ENCODE data around the gene TMEM121B. TPM values are rescaled to one million over a fixed set of nuclear protein-coding genes. Genes with fewer than 3 reads are reported as not detected.

The TMEM121B gene
- total RNA-seq, 2 experiments from 2014 or later, result 0.15 to 0.32 TPM

DNA sequence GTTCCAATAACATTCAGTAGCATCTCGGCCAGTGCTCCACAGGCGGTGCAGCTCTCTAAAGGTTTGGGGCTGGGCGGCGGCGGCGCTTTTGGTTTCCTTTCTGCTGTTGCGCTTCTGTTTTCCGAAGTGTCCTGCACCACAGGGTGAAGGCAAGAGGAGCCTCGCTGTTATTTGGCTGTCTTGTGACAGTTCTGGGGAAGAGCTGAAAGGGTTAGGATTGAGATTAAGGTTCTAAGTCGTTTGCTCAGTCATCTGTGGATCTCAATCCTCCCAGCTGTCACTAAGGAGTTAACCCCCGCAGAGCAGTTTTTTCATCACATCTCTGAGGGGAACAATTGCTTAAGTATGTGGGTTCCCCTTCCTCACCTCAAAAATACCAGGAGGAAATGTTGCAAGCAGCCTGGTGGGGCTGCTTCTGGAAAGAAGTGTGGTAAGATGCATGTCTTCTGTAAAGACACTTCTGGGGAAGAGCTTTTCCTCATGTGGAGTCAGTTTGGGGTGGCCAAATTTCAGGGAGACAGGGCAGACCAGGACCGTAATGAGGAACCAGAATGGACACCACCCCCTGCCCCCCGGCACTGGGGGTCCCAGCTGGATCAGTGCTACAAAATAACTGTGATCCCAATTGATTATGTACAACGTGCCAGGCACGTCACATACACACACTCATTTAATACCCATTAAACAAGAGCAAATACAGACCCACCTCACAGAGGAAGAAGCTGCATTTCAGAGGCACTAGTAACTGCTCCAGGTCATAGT lies 14.2 kb downstream of the TMEM121B start:
- no peak for DNase-seq (ENCODE audit: low spot score)
- Histone ChIP-seq H4K20me1 (ENCODE audit: insufficient read depth, low read length) (no peaks in the 10 kb centered on the region), H3K4me1 (ENCODE audit: insufficient read depth, low read length, poor library complexity, severe bottlenecking) (no peaks in the 10 kb centered on the region), H3K4me2 (ENCODE audit: low read length) (no peak overlapping the region), H3K36me3 (ENCODE audit: insufficient read depth, low read length) (peaks cover 9% of the 10 kb centered on the region; the same call in 1 of the 2 replicates), H3K9me2 (ENCODE audit: insufficient read depth, low read length) (no peaks in the 10 kb centered on the region), H2AFZ (ENCODE audit: low read length) (no peak overlapping the region), H3K9me3 (ENCODE audit: low read length) (no peaks in the 10 kb centered on the region), H3K79me2 (ENCODE audit: insufficient read depth, low read depth, low read length) (no peaks in the 10 kb centered on the region), H3K27ac (ENCODE audit: low read depth, low read length, poor library complexity, severe bottlenecking) (no peak overlapping the region), H3K4me3 (ENCODE audit: low read depth, low read length, poor library complexity, severe bottlenecking) (no peak overlapping the region)
- no TSS peak for BruUV-seq (replicated peaks)
- ChIA-PET CTCF (ENCODE audit: unreplicated experiment) (no interaction called here), POLR2A (interaction anchor here (1.3 kb wide), 1 partner anchor 18 kb away, joined by 5 read pairs; no protein-coding TSS in a partner anchor)
- TF ChIP-seq EZH2phosphoT487 (IDR thresholded peaks at IDR 0.05; ENCODE audit: borderline replicate concordance, low read depth, low read length) (no peak), CTCF (conservative IDR thresholded peaks at IDR 0.05; ENCODE audit: low read length) (no peak)
- intact Hi-C loops (cut with micrococcal nuclease; ENCODE audit: unreplicated experiment), result no loop called here

- no peaks in the 10 kb centered on the region for H3K79me2 ChIP-seq (ENCODE audit: insufficient read depth, low read depth, low read length)
- no peak overlapping the region for H3K27ac ChIP-seq (ENCODE audit: low read depth, low read length, poor library complexity, severe bottlenecking)
- H3K9me2 ChIP-seq (ENCODE audit: insufficient read depth, low read length), result no peaks in the 10 kb centered on the region
- ChIA-PET CTCF (ENCODE audit: unreplicated experiment) (no interaction called here), POLR2A (interaction anchor here (1.3 kb wide), 1 partner anchor 17 kb away, joined by 5 read pairs; no protein-coding TSS in a partner anchor)
- no peaks in the 10 kb centered on the region for H3K4me1 ChIP-seq (ENCODE audit: insufficient read depth, low read length, poor library complexity, severe bottlenecking)
- peaks cover 12% of the 10 kb centered on the region; the same call in 1 of the 2 replicates for H3K36me3 ChIP-seq (ENCODE audit: insufficient read depth, low read length)
- TF ChIP-seq EZH2phosphoT487 (IDR thresholded peaks at IDR 0.05; ENCODE audit: borderline replicate concordance, low read depth, low read length), result no peak
- peak; percentile 36 for TF ChIP-seq CTCF (conservative IDR thresholded peaks at IDR 0.05; ENCODE audit: low read length)
- H3K9me3 ChIP-seq (ENCODE audit: low read length), result no peaks in the 10 kb centered on the region
- no peaks in the 10 kb centered on the region for H4K20me1 ChIP-seq (ENCODE audit: insufficient read depth, low read length)
- no peak for DNase-seq (ENCODE audit: low spot score)
- BruUV-seq (replicated peaks), result no TSS peak
- no peak overlapping the region for H3K4me3 ChIP-seq (ENCODE audit: low read depth, low read length, poor library complexity, severe bottlenecking)
- H2AFZ ChIP-seq (ENCODE audit: low read length), result no peak overlapping the region
- intact Hi-C loops (cut with micrococcal nuclease; ENCODE audit: unreplicated experiment), result no loop called here
- no peak overlapping the region for H3K4me2 ChIP-seq (ENCODE audit: low read length)
Measured at GRCh38 chr22:17106161-17106784, 14.9 kb downstream of the TMEM121B start.

Measured in OCI-LY7 (cell line).